Measurements from ENCODE around the gene ATP8B3. TPM values are rescaled to one million over a fixed set of nuclear protein-coding genes. Genes with fewer than 3 reads are reported as not detected.
A peak's percentile ranks its signal among the peaks of the same experiment; 100 is the strongest.

ATP8B3 gene
- polyA plus RNA-seq, 1 donor, result 0.51 TPM

DNA sequence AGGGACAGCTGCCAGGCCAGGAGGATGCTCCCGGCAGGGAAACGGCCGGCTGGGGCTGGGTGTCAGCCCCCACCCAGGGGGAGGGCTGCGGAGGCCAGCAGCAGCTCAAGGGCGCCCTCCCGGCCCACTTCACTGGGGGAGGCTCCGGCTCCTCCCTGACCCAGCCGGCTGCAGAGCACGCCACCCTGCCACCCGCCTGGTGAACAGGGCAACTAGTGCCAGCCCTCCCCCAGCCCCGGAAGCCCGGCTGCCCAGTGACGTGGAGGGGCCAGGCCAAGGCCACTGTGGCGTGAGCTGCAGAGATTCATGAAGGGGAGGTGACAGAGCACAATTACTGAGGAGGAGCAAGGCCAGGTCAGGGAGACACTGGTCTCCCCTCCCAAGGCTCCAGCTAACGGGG, 21.5 kb upstream of the ATP8B3 start:
- no peak for DNase-seq (ENCODE audit: low read depth)

DNA sequence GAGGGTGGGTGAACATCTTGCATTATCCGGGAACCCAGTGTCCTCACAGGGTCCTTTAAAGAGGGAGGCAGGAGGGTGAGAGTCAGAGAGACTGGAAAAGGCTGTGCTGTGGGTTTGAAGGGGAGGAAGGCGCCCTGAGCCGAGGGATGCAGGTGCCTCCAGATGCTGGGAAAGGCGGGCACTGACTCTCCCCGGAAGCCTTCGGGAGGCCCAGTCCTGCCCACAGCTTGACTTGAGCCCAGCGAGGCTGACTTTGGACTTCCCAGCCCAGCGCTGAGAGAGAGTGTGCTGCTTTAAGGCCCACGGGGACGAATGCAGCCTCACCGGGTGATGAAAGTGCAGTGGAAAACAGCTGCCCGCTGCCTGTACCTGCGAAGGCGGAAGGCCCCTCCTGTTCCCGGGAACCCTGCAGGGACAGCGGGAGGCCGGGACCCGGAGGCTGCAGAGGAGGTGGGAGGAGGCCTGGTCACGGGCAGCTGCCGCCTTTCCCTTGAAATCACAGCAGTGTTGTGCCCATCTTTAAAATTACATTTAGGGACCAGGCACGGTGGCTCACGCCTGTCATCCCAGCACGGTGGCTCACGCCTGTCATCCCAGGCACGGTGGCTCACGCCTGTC, 20.1 kb upstream of the ATP8B3 start:
- no peak for DNase-seq (ENCODE audit: low read depth)

DNA sequence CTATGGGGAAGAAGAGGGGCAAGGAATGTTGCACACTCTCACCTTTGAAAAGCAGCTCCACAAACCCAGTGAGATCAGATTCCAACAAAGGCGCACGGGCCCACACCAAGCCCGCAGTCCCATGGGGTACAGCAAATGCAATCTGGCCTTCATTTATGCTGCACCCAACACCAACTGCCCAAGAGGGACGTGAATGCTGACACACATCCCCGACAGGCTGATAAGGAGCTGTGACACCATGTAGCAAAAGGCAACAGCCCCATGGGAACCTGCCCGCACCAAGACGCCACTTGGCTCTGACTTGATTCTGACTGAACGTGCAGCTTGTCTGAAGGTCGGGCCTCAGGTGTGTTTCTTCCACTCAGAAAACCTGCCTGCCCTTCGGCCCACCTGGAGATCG, 18.9 kb upstream of the ATP8B3 start:
- no peak for DNase-seq (ENCODE audit: low read depth)

DNA sequence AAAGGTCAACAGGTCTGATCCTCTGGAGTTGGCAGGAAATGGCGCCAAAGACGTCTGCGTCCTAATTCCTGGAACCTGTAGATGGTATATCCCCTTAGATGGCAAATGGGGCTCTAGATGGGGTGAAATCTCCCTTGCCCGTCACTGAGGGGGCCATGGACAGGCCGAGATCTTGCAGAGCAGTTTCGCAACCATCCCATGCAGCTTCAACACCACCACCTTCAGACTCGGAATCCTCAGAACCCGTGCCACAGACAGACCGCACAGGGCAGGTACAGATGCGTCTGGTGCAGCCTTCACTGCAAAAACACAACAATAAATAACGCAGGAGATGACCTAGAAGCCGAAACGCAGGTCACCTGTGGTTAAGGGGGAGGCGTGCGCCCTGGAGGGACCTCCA, 18.5 kb upstream of the ATP8B3 start:
- no peak for DNase-seq (ENCODE audit: low read depth)

DNA sequence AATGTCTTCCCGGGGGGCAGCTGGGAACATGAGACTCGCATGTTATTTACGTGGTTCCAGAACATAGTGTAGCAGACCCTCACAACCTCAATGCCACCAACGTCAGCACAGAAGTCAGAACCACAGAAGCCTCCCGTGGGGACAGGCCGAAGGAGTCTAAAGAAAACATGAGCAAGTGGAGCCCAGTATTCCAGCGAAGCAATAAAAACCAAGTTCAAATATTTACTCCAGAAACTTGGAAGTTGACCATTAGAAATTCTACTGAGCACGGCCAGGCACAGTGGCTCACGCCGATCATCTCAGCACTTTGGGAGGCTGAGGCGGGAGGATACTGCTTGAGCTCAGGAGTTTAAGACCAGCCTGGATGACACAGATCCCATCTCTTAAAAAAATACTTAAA, 17.9 kb upstream of the ATP8B3 start:
- DNase-seq (ENCODE audit: low read depth), result no peak

DNA sequence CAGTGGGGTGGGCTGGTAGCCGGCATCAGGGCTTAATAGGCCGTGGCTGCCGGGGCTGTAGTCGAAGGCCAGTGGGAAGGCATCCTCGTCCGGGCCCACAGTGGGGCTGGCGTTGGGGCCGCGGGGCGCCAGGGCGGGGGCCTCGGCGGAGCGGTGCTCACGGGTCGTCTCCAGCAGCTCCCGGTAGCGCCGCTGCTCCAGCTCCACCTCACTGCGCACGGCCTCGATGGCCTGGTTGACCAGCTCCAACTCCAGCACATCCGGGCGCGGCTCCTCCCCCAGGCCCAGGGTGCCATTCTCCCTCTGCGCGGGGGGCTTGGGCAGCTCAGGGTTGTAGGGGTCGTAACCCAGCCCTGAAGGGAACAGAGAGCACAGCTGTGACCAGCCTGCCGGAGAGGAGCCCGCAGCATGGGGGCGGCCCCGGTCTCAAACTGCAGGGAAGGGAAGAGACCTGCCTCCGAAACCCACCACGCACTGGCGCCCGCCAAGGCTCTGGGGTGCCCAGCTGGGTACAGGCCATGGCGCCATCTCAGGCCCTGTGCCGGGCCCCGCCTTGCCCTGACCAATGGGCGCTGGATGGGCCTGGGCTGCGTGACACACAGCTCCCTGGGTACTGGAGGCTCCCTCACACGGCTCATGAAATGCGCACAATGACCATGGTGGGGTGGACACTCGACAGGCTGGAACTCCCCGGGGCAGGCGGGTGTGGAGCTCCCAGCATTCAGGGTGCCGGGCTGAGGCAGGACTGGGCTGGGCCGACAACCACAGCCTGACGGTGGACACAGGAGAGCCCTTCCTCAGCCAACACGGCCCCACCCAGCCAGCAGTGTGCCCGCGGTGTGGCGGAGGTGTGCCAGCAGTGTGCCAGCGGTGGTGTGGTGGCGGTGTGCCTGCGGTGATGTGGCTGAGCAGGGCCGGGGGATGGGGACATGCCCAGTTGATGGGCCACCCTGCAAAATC, 16.5 kb upstream of the ATP8B3 start:
- no peak for DNase-seq (ENCODE audit: low read depth)

DNA sequence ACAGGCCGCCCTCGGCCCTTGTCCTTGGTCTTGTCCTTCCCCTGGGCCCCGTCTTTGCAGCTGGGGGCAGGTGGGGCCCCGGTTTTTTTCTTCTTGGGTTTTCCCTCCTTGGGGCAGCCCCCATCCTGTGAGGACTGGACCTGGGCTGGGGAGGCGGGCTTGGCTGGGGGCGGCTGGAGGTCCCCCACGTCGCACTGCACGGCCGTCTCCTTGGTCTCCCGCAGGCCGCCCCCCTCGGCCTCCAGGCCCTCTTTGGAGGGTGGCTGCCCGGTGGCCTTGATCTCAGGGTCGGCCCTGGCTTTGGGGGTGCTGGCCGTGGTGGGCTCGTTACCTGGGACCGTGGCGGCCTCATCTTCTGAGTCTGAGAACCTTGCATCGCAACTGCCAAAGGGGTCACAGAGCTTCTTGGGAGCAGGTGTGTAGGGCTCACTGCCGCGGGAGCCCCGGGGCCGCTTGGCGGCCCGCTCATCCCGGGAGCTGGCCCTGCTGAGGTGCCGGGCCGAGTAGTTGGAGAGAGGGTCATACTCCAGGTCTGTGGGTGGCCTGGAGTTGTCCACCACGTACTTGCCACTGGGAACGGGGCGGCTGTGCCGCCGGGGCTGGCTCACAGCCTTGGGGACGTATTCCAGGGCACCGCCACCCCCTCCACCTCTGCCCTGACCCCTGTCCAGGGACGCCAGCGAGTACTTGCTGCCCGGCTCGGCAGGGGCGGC, 15.6 kb upstream of the ATP8B3 start:
- no peak for DNase-seq (ENCODE audit: low read depth)

DNA sequence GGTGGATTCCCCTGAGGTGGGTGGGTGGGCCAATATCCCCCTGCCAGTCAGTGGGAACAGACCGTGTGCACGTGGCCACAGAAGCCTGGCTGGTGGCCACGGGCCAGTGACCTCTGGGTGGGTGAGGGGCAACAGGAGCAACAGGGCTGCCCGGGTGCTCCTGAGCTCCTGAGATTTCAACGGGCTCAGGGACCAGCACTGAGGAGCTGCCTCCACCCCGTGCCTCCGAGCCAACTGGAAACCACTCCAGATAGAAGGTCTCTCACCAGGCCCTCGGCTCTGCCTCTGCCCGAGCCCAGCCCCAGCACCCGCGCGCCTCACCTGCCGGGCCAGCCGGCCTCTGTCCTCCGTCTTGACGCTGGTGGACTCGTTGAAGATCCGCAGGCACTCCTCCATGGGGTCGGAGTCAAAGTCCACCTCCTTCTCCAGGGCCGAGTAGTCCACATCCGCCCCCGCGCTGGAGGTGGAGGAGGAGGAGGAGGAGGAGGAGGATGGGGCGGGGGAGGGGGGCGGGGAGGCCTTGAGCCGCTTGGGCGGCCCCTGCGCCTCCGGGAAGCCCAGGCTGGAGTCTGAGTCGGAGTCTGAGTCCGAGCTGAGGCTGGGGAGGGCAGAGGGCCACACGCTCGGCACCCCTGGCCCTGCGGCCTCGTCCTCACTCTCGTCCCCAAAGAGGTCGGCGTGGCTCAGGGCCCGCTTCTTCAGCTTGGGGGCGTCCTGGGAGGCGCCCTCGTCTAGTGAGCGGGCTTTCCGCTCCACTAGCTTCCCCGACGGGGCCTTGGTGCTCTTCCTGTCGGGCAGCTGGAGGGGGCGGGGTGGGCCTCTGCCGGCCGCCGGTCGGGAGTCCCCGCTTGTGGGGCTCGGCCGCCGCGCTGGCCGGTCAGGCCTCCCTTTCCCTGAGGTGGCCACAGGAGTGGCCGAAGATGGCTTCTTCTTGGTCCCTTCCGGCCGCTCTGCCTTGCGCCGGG, 14.8 kb upstream of the ATP8B3 start:
- no peak for DNase-seq (ENCODE audit: low read depth)

DNA sequence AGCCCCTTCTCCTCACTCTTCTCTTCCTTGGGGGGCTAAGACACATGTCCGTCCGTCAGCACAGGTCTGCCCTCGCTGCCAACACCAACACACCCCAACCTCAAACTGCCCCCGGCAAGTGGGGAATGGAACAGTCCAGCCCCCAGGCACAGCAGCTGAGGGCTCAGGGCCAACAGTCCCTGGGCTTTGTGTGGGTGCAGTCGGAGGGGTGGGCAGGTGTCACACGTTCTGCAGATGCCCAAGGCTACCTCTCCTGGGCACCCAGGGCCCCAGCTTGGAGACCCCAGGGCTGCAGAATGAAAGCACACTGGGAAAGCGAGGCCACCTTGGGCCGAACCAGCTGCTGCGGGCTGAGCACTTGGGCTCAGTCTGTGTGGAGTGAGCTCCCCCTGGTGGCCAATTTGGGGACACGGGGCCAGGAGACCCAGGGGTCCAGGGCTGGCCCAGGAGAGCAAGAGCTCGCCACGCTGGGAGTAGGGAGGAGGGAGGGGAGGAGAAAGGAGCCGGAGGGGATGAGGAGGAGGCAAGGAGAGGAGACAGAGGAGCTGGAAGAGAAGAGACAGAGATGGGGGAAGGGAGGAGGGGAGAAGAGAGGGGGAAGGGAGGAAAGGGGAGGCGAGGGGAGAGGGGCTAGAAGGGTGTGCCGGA, 14.0 kb upstream of the ATP8B3 start:
- DNase-seq (ENCODE audit: low read depth), result peak; percentile 29

DNA sequence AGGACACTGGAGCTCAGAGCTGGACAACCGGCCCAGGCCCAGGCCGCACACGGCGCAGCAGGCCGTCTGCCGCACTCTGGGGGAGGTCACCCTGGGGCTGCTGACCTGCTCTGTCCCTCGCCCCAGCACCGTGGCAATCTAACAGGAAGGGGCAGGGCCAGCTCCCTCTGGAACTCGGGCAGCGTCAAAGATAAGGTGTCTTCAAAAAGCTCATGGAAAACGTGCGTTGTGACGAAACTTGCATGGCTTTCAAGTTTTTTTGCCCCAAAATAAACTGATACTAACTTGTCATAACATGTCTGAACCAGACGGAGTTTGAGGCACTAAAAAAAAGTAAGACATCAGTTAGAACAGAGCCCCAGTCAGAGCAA, 12.2 kb upstream of the ATP8B3 start:
- no peak for DNase-seq (ENCODE audit: low read depth)

DNA sequence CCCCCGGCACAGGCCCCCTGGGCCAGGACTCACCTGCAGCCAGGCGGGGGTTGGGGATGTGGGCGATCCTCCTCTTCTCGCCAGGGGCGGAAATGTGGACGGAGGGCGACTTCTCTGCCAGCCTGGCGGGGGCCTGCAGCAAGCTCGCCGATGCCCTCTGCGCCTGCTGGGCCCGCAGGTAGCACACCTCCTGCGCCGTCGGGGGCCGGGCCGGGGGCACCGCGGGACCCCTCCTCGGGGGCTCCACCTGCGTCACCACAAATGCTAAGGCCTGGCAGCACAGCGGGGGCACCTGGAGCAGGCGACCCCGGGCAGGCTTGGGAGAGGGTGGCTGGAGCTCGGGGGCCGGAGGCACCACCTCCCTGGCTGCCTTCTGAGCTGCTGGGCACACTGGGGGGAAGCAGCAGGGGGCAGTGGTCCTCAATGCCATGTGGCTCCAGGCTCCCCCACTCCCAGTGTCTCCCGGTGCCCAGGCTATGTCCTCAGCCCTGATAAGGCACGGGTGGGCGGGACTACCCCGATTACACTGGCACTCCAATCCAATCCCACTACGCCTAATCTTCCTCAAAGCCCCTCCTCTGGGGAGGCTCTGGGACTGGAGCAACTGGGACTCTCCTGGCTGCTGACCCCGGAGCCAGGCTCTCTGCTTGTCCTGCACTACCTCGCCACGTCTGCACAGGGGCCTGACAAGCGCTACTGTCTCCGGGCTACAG, 11.6 kb upstream of the ATP8B3 start:
- no peak for DNase-seq (ENCODE audit: low read depth)

DNA sequence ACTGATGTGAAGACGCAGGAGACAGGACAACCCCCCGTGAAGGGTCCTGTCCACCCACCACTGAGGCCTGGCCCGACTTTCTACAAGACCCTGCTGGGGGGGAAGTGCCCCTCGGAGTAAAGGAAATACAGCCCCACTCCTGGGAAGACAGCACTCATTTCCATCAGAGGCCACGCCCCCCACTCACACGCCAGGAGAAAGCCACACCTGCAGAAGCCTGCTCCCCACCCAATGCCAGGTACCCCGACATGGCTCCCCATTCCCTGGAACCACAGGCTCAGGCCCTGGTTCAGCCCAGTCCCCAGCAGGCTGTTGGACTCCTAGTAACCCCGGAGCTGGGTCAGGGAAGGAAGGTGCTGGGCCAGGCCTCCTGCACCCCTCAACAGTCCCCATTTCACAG, 10.9 kb upstream of the ATP8B3 start:
- no peak for DNase-seq (ENCODE audit: low read depth)

DNA sequence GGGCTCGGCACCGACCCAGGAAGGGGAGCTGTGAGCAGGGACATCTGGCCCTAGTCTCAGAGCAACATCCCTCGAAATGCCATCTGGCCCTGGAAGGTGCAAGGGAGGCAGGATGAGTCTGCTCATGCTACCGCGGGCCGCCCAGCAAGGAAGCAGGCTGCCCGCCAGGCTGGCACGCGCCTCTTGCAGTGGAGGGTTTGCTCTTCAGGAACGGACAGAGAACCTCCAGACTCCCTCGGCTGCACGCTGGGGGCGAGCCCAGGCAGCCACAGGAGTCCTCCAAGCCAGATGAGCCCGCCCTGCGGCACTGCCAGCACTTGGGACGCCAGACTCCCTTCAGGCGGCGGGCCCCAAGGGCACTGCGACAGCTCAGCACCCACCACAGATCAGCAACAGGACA, 10.1 kb upstream of the ATP8B3 start:
- no peak for DNase-seq (ENCODE audit: low read depth)

DNA sequence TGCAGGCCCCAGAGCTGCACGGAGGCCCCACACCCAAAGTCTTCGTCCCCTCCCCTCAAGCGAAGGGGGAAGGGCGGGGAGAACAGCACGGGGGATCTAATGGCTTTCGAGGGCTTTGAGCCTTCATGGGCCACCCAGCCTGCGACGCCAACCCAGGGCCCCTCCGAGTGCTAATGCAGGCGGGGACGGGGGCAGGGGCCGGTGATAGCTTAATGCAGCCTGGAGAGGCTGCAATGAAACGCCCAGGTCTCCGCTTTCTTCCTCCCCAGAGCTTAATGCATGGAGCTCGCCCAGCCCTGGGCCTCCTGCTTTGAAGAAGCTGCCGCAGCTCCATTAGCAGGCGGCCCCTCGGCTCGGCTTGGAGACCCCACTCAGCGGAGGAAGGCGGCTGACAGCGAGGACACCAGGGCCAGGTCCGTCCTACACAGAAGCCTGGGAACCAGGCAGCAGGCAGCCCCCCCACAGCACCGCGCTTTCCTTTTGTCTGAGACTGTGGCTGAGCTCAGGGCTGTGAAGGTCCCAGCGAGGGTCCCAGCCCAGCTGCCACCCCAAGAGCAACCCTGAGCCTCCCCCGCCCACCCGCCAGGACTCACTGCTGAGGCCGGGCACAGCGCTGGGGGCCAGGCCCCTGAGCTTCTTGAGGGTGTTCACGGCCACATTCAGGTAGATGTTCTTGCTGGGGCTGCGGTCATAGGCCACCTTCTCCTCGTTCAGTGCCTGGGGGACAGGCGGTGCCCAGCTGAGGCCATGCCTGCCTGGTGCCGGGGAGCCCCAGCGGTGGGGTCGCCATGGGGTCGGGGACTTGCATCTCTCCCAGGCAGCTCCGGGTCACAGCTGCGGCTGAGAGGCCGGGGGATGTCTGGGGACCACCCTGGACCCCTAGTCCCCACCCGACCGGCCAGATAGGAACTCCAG, 7.5 kb upstream of the ATP8B3 start:
- no peak for DNase-seq (ENCODE audit: low read depth)

DNA sequence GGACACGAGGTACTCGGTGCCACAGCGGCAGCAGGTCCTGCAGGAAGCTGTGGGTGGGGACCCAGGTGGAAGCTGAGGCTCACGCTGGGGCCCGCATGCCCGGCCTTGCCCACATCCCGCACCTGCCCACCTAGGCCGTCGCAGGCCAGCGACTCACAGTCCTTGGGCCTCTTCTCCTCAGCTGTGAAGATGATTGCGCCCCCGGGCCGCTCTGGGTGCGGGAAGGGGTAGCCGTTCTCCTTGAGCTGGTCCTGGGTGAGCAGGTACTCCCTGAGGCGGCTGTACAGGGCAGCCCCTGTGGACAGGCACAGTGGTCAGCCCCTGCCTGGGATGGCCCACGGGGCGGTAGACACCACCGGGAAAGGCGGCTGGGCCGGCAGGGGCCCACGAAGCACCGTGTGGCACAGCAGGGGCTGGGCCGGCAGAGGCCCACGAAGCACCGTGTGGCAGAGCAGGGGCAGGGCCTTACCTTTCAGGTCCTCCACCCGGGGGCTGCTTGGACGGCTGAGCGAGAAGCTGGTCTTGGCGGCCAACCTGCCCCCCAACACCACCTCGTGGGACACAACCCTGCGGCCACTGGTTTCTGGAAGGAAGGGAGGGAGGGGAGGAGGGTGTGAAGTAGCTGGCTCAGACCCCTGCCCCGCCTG, 6.6 kb upstream of the ATP8B3 start:
- no peak for DNase-seq (ENCODE audit: low read depth)

DNA sequence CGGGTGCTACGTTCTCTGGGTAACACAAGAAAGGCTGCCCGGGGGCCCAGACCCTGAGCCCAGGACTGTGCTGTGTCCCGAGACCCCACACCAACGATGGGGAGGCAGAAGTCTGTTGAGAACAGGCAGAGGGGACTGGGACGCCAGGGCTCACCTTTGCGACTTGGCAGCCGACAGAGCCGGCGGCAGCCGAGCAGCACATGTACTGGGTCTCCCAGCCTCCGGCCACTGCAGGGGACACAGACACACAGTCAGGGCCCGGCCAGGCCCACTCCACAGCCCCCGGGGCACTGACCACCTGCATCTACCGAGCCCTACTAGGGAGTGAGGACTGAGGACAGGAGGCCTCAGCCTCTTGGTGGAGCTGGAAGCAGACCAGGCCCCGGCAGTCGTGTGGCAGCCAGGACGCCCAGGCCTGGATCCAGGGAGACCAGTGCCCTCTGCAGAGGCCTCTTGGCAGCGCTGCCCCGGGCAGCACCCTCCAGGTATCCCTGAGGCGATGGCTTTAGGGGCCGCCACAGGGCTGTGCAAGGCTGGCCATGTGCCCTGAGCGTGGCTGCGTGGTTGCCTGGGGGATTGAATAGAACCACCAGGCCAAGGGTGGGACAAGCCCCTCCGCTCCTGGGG, 5.6 kb upstream of the ATP8B3 start:
- no peak for DNase-seq (ENCODE audit: low read depth)

DNA sequence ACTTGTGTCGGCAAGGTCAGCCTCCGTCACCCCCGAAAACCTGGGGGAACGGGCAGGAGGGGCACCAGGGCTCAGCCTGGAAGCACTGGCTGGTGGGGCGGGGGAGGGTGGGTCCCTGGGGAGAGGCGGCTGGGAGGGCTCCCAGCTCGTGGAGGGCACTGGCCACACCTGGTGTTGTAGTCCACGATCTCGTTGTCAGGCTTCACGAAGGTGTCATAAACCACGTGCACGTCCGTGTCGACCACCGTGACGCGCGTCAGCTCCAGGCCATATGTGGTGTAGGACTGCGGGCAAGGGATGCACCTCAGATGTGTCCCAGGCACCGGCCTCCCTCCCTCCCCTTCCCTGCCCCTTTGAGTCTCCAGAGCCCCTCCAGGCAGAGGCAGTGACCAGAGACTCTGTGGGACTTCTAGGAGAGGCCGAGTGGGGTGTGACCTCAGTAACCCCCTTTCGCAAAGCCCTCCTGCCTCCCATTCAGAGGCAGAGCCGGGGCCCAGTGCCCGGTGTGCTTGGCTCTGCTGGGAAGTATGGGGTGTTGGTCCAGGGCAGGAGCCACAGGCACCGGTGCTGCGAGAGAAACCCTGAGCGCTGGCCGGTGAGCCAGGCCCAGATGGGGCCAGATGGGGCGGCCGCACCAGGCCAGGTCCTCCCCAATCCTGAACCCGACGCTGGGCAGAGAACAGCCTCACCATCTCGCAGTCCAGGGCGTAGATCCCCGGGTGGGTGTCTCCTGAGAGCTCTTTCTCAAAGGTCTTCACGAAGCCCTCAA, 4.6 kb upstream of the ATP8B3 start:
- no peak for DNase-seq (ENCODE audit: low read depth)

Data from forelimb muscle (tissue), 1 donor.